ENCODE results near the gene PDE7B. TPM values are rescaled to one million over a fixed set of nuclear protein-coding genes. Genes with fewer than 3 reads are reported as not detected.

Gene PDE7B
- total and polyA plus RNA-seq, 4 donors: 0.26 to 3.7 (median 1.8) TPM

DNA sequence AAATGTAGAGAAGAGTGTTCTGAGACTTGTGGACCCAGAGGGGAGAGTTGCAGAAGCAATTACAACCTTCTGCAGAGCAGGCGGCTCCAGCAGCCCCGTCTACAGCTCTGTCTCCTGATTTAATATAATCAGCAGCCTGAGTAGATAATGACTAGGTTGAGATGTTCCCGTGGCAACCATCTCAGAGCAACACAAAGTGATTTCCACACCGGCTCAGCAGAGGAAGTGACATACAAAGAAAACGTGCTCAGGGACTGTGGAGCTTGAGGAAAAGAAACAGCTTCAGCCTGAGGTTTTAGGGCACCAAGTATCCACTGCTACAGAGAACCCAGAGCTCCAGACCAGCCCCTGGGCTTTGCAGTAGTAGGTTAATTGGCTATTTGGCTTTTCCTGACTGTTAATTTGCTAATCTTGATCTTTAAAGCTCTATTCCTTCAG lies 262.3 kb downstream of the PDE7B start:
- Histone ChIP-seq H3K9ac (ENCODE audit: insufficient read depth in 1 of 2, low read length in 2 of 2) (peak overlapping the region in 1 of 2 donors; percentile 69), H3K4me3 (no peak overlapping the region), H3K9me3 (ENCODE audit: control insufficient read depth in 4 of 4, insufficient read depth in 3 of 4, low read length in 3 of 4) (peaks cover 0 to 3% (median 0%) of the 10 kb centered on the region in 4 donors), H3K27ac (ENCODE audit: low read depth in 1 of 2, low read length in 1 of 2) (peak overlapping the region in 1 of 2 donors; percentile 78), H3K36me3 (ENCODE audit: control insufficient read depth in 4 of 4, insufficient read depth in 4 of 4, low read length in 4 of 4) (peaks cover 0 to 9% (median 0%) of the 10 kb centered on the region in 4 donors), H3K4me1 (ENCODE audit: control insufficient read depth in 5 of 5, insufficient read depth in 5 of 5, low read length in 5 of 5) (peaks cover 0 to 28% (median 4%) of the 10 kb centered on the region in 5 donors), H3K27me3 (ENCODE audit: control insufficient read depth in 3 of 3, insufficient read depth in 3 of 3, low read length in 2 of 3) (no peaks in the 10 kb centered on the region)
- TF ChIP-seq, protein P1, sequence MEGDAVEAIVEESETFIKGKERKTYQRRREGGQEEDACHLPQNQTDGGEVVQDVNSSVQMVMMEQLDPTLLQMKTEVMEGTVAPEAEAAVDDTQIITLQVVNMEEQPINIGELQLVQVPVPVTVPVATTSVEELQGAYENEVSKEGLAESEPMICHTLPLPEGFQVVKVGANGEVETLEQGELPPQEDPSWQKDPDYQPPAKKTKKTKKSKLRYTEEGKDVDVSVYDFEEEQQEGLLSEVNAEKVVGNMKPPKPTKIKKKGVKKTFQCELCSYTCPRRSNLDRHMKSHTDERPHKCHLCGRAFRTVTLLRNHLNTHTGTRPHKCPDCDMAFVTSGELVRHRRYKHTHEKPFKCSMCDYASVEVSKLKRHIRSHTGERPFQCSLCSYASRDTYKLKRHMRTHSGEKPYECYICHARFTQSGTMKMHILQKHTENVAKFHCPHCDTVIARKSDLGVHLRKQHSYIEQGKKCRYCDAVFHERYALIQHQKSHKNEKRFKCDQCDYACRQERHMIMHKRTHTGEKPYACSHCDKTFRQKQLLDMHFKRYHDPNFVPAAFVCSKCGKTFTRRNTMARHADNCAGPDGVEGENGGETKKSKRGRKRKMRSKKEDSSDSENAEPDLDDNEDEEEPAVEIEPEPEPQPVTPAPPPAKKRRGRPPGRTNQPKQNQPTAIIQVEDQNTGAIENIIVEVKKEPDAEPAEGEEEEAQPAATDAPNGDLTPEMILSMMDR (IDR thresholded peaks at IDR 0.05; ENCODE audit: control extremely low read depth, extremely low read depth): no peak
- WGBS, 2 donors: 19 to 22% methylated on average over 5 of the region's 5 CpGs
- DNase-seq (peak; percentile 71 to 86 (median 82)), ATAC-seq (ENCODE audit: insufficient read depth, low FRiP score) (no peak)

DNA sequence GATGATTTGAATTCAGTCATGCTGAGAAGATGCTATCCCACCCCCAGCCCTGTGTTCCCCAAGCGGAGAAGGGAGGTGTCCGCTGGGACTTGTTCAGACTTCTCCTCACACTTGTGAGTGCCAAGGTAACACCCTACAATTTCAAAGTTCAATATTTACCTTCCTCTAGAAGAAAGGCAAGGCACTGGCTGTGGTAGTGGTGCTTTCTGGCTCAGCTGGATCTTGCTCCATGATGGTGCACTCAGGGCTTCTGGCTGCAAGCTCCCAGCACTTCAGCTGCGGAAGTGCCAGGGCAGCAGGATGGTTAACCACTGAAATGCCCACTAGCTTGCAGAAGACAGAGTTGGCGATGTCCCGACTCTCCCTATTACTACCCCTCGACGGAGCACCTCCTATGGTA lies 263.2 kb downstream of the PDE7B start:
- peaks cover 0 to 3% (median 0%) of the 10 kb centered on the region in 4 donors for H3K36me3 ChIP-seq (ENCODE audit: control insufficient read depth in 4 of 4, insufficient read depth in 4 of 4, low read length in 4 of 4)
- no peak for DNase-seq
- TF ChIP-seq, protein P1 (IDR thresholded peaks at IDR 0.05; ENCODE audit: control extremely low read depth, extremely low read depth): no peak
- no peak overlapping the region for H3K4me3 ChIP-seq
- peaks cover 0 to 3% (median 0%) of the 10 kb centered on the region in 4 donors for H3K9me3 ChIP-seq (ENCODE audit: control insufficient read depth in 4 of 4, insufficient read depth in 3 of 4, low read length in 3 of 4)
- no peaks in the 10 kb centered on the region for H3K27me3 ChIP-seq (ENCODE audit: control insufficient read depth in 3 of 3, insufficient read depth in 3 of 3, low read length in 2 of 3)
- peak overlapping the region in 1 of 2 donors; percentile 76 for H3K27ac ChIP-seq (ENCODE audit: low read depth in 1 of 2, low read length in 1 of 2)
- peak; percentile 25 for ATAC-seq (ENCODE audit: insufficient read depth, low FRiP score)
- H3K4me1 ChIP-seq (ENCODE audit: control insufficient read depth in 5 of 5, insufficient read depth in 5 of 5, low read length in 5 of 5): peaks cover 0 to 24% (median 4%) of the 10 kb centered on the region in 5 donors
- 74 to 93% methylated on average over 7 of the region's 7 CpGs for WGBS, 2 donors
- no peak overlapping the region for H3K9ac ChIP-seq (ENCODE audit: insufficient read depth in 1 of 2, low read length in 2 of 2)

DNA sequence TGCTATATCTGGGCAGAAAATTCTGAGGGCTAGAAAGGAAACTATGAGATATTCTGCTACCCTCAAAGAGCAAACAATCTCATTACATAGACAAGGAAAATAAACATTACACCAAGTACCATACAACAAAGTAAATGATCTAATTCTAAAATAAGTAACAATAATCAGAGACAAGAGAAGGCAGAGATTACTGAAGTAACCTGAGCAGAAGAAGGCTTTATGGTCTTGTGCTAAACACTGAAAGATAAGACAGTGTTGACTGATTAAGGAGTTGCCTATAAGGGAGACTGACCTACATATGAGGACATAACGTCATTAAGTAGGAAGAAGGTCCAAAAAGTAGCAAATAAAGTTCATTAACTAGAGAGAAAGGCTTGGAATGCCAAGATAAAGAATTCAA lies 264.4 kb downstream of the PDE7B start:
- DNase-seq (no peak), ATAC-seq (ENCODE audit: insufficient read depth, low FRiP score) (no peak)
- Histone ChIP-seq H3K4me1 (ENCODE audit: control insufficient read depth in 5 of 5, insufficient read depth in 5 of 5, low read length in 5 of 5) (peaks cover 0 to 26% (median 4%) of the 10 kb centered on the region in 5 donors), H3K36me3 (ENCODE audit: control insufficient read depth in 4 of 4, insufficient read depth in 4 of 4, low read length in 4 of 4) (no peaks in the 10 kb centered on the region), H3K4me3 (no peak overlapping the region), H3K9me3 (ENCODE audit: control insufficient read depth in 4 of 4, insufficient read depth in 3 of 4, low read length in 3 of 4) (peaks cover 0 to 3% (median 0%) of the 10 kb centered on the region in 4 donors), H3K9ac (ENCODE audit: insufficient read depth in 1 of 2, low read length in 2 of 2) (no peak overlapping the region), H3K27ac (ENCODE audit: low read depth in 1 of 2, low read length in 1 of 2) (peak overlapping the region in 1 of 2 donors; percentile 57), H3K27me3 (ENCODE audit: control insufficient read depth in 3 of 3, insufficient read depth in 3 of 3, low read length in 2 of 3) (no peaks in the 10 kb centered on the region)
- TF ChIP-seq, protein P1 (IDR thresholded peaks at IDR 0.05; ENCODE audit: control extremely low read depth, extremely low read depth): no peak
- 76 to 89% methylated on average over 1 of the region's 1 CpG for WGBS, 2 donors

DNA sequence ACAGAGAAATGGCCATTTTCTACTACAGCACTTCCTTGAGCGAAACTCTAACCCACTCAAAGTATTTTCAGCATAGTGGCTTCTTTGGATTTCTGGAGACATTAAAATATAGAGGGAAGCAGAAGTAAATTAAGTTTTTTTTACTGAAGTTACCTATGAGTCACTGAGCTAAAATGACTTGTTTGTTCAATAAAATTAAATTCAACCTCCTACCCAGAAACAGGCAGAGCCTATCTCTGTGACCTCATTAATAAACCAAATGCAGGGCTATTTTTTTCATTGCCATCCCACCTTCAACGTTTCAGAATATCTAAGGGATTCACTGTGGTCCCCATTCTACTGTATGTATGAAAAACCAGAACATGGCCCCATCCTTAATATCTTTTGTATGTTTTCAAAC lies 265.6 kb downstream of the PDE7B start:
- 80 to 81% methylated on average over 2 of the region's 2 CpGs for WGBS, 2 donors
- Histone ChIP-seq H3K9me3 (ENCODE audit: control insufficient read depth in 4 of 4, insufficient read depth in 3 of 4, low read length in 3 of 4) (peaks cover 0 to 3% (median 0%) of the 10 kb centered on the region in 4 donors), H3K36me3 (ENCODE audit: control insufficient read depth in 4 of 4, insufficient read depth in 4 of 4, low read length in 4 of 4) (no peaks in the 10 kb centered on the region), H3K27ac (ENCODE audit: low read depth in 1 of 2, low read length in 1 of 2) (no peak overlapping the region), H3K27me3 (ENCODE audit: control insufficient read depth in 3 of 3, insufficient read depth in 3 of 3, low read length in 2 of 3) (no peaks in the 10 kb centered on the region), H3K9ac (ENCODE audit: insufficient read depth in 1 of 2, low read length in 2 of 2) (no peak overlapping the region), H3K4me1 (ENCODE audit: control insufficient read depth in 5 of 5, insufficient read depth in 5 of 5, low read length in 5 of 5) (peaks cover 0 to 26% (median 4%) of the 10 kb centered on the region in 5 donors), H3K4me3 (no peak overlapping the region)
- ATAC-seq (ENCODE audit: insufficient read depth, low FRiP score): no peak
- no peak for DNase-seq
- TF ChIP-seq, protein P1 (IDR thresholded peaks at IDR 0.05; ENCODE audit: control extremely low read depth, extremely low read depth): no peak

All from lung (tissue), 12 donors.